Astrocyte (in vitro differentiated cells and primary cell): ENCODE data around the gene CTIF. TPM values are rescaled to one million over a fixed set of nuclear protein-coding genes. Genes with fewer than 3 reads are reported as not detected.

ENCODE experiments used
- DNase-seq: peaks from one replicate; pipeline ENCODE4 v3.0.0-alpha.2; 2010; ENCODE audit warnings: low read depth
- FAIRE-seq: peaks from 2 replicates; lab custom pipeline; 2011; peaks lifted over from hg19 to GRCh38; lab: Jason Lieb, UNC
- H2AFZ ChIP-seq: 2 replicates; pipeline ENCODE4 v1.6.0; 2012; ENCODE audit warnings: low read depth, low read length, inconsistent platforms
- H3K27ac ChIP-seq: 2 replicates; pipeline ENCODE4 v1.5.1; 2011; ENCODE audit warnings: low read depth, low read length, inconsistent platforms
- H3K27me3 ChIP-seq: 2 replicates; pipeline ENCODE4 v1.6.0; 2011; ENCODE audit warnings: low read length, inconsistent platforms; ENCODE audit not compliant: insufficient read depth
- H3K36me3 ChIP-seq: 2 replicates; pipeline ENCODE4 v1.5.1; 2011; ENCODE audit warnings: low read length, inconsistent platforms; ENCODE audit not compliant: insufficient read depth
- H3K4me1 ChIP-seq: 2 replicates; pipeline ENCODE4 v1.5.1; 2011; ENCODE audit warnings: low read length, inconsistent platforms; ENCODE audit not compliant: insufficient read depth
- H3K4me2 ChIP-seq: 2 replicates; pipeline ENCODE4 v1.6.0; 2012; ENCODE audit warnings: low read length, inconsistent platforms
- H3K4me3 ChIP-seq: 2 replicates; pipeline ENCODE4 v1.5.1; 2011; ENCODE audit warnings: low read depth, mild to moderate bottlenecking, low read length, inconsistent platforms; ENCODE audit not compliant: insufficient read depth
- H3K79me2 ChIP-seq: 2 replicates; pipeline ENCODE4 v1.6.0; 2012; ENCODE audit warnings: mild to moderate bottlenecking, low read length, inconsistent platforms; ENCODE audit not compliant: insufficient read depth
- H3K9ac ChIP-seq: 2 replicates; pipeline ENCODE4 v1.6.0; 2012; ENCODE audit warnings: mild to moderate bottlenecking, low read length, inconsistent platforms
- H3K9me3 ChIP-seq: 2 replicates; pipeline ENCODE4 v1.5.1; 2012; ENCODE audit warnings: low read depth, mild to moderate bottlenecking, low read length, inconsistent platforms; ENCODE audit not compliant: insufficient read depth
- H4K20me1 ChIP-seq: 2 replicates; pipeline ENCODE4 v1.6.0; 2012; ENCODE audit warnings: low read length, inconsistent platforms; ENCODE audit not compliant: insufficient read depth
- H3K27ac Mint-ChIP-seq: one replicate; pipeline ENCODE4 v1.8.0; 2021; ENCODE audit warnings: mild to moderate bottlenecking, mixed read lengths; ENCODE audit not compliant: unreplicated experiment
- H3K27me3 Mint-ChIP-seq: one replicate; pipeline ENCODE4 v1.8.0; 2021; ENCODE audit warnings: low read depth, mixed read lengths; ENCODE audit not compliant: unreplicated experiment
- H3K36me3 Mint-ChIP-seq: one replicate; pipeline ENCODE4 v1.8.0; 2021; ENCODE audit warnings: low read depth, mixed read lengths; ENCODE audit not compliant: unreplicated experiment
- H3K4me1 Mint-ChIP-seq: one replicate; pipeline ENCODE4 v1.8.0; 2021; ENCODE audit warnings: low read depth, mixed read lengths; ENCODE audit not compliant: unreplicated experiment
- H3K4me3 Mint-ChIP-seq: one replicate; pipeline ENCODE4 v1.8.0; 2021; ENCODE audit warnings: mild to moderate bottlenecking, moderate library complexity, mixed read lengths; ENCODE audit not compliant: unreplicated experiment
- H3K9me3 Mint-ChIP-seq: one replicate; pipeline ENCODE4 v1.8.0; 2021; ENCODE audit warnings: mild to moderate bottlenecking, mixed read lengths; ENCODE audit not compliant: unreplicated experiment
- EZH2 ChIP-seq: IDR thresholded peaks from 2 replicates; pipeline ENCODE4 v1.6.1; 2012; ENCODE audit warnings: mild to moderate bottlenecking, low read length, inconsistent platforms; ENCODE audit not compliant: insufficient read depth
- total RNA-seq: library from RNA; stranded (reverse); gene quantifications from 2 replicates; pipeline ENCODE4 v1.2.1, GENCODE V29; 2021
- TF ChIP-seq, protein P1 (sequence below): IDR thresholded peaks from 2 replicates; pipeline ENCODE4 v1.5.1; 2011; ENCODE audit warnings: low read depth, mild to moderate bottlenecking, inconsistent platforms, low read length, moderate library complexity; ENCODE audit not compliant: insufficient read depth

Gene CTIF
- total RNA-seq, 1 donor from 2014 or later = 101 TPM

DNA sequence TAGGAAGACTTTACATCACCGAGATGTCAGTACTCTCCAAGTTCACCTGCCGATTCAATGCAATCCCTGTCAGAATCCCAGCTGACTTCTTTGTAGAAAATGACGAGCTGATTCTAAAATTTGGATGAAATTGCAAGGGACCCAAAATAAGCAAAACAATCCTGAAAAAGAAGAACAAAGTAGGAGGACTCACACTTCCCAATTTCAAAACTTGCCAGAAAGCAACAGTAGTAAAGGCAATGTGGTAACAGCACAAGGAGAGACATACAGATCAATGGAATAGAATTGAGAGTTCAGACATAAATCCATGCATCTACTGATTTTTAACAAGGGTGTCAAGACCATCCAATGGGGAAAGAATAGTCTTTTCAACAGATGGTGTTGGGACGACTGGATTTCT lies 359.7 kb downstream of the CTIF start:
- H3K9me3 Mint-ChIP-seq = peaks cover 9% of the 10 kb centered on the region
- H3K4me1 Mint-ChIP-seq = peaks cover 20% of the 10 kb centered on the region
- Histone ChIP-seq H3K9me3 (peaks cover 4% of the 10 kb centered on the region), H3K79me2 (no peaks in the 10 kb centered on the region), H3K36me3 (no peaks in the 10 kb centered on the region), H3K4me1 (peaks cover 29% of the 10 kb centered on the region), H3K27ac (no peak overlapping the region), H3K27me3 (no peaks in the 10 kb centered on the region), H3K4me3 (no peak overlapping the region), H3K4me2 (no peak overlapping the region), H3K9ac (no peak overlapping the region), H2AFZ (no peak overlapping the region), H4K20me1 (no peaks in the 10 kb centered on the region)
- peak; percentile 23 for FAIRE-seq
- peaks cover 5% of the 10 kb centered on the region for H3K27me3 Mint-ChIP-seq
- H3K27ac Mint-ChIP-seq = no peak overlapping the region
- no peak overlapping the region for H3K4me3 Mint-ChIP-seq
- peaks cover 5% of the 10 kb centered on the region for H3K36me3 Mint-ChIP-seq
- TF ChIP-seq, protein P1, sequence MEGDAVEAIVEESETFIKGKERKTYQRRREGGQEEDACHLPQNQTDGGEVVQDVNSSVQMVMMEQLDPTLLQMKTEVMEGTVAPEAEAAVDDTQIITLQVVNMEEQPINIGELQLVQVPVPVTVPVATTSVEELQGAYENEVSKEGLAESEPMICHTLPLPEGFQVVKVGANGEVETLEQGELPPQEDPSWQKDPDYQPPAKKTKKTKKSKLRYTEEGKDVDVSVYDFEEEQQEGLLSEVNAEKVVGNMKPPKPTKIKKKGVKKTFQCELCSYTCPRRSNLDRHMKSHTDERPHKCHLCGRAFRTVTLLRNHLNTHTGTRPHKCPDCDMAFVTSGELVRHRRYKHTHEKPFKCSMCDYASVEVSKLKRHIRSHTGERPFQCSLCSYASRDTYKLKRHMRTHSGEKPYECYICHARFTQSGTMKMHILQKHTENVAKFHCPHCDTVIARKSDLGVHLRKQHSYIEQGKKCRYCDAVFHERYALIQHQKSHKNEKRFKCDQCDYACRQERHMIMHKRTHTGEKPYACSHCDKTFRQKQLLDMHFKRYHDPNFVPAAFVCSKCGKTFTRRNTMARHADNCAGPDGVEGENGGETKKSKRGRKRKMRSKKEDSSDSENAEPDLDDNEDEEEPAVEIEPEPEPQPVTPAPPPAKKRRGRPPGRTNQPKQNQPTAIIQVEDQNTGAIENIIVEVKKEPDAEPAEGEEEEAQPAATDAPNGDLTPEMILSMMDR = no peak
- TF ChIP-seq EZH2 = no peak
- DNase-seq = no peak

DNA sequence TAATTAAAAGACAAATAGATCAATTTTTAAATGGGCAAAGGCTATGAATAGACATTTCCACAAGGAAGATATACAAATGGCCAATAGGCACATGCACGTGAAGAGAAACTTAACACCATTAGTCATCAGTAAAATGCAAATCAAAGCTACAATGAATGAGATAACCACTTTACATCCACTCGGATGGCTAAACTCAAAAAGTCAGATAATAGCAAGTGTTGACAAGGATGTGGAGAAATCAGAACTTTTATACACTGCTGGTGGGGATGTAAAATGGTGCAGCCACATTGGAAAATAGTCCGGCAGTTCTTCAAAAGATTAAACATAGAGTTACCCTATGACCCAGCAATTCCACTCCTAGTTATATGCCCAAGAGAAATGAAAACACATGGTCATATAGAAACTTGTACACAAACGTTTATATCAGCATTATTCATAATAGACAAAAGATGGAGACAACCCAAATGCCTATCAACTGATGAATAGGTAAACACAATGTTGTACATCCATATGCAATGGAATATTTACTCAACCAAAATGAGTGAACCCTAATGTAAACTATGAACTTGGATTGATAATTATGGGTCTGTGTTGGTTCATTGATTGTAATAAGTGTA lies 360.8 kb downstream of the CTIF start:
- no peaks in the 10 kb centered on the region for H3K79me2 ChIP-seq
- Mint-ChIP-seq H3K4me1 (peaks cover 27% of the 10 kb centered on the region), H3K36me3 (peaks cover 11% of the 10 kb centered on the region), H3K27ac (no peak overlapping the region), H3K9me3 (peaks cover 16% of the 10 kb centered on the region), H3K4me3 (no peak overlapping the region), H3K27me3 (peaks cover 3% of the 10 kb centered on the region)
- no peak overlapping the region for H2AFZ ChIP-seq
- H3K4me3 ChIP-seq = no peak overlapping the region
- no peaks in the 10 kb centered on the region for H3K36me3 ChIP-seq
- no peak overlapping the region for H3K4me2 ChIP-seq
- H3K27me3 ChIP-seq = no peaks in the 10 kb centered on the region
- DNase-seq (no peak), FAIRE-seq (no peak)
- H4K20me1 ChIP-seq = no peaks in the 10 kb centered on the region
- H3K9ac ChIP-seq = no peak overlapping the region
- H3K9me3 ChIP-seq = peaks cover 12% of the 10 kb centered on the region
- TF ChIP-seq EZH2 = no peak
- TF ChIP-seq, protein P1 = no peak
- H3K27ac ChIP-seq = no peak overlapping the region
- peaks cover 36% of the 10 kb centered on the region for H3K4me1 ChIP-seq

- Mint-ChIP-seq H3K36me3 (peaks cover 13% of the 10 kb centered on the region), H3K4me1 (peaks cover 27% of the 10 kb centered on the region), H3K9me3 (peaks cover 24% of the 10 kb centered on the region), H3K4me3 (no peak overlapping the region), H3K27ac (no peak overlapping the region), H3K27me3 (peaks cover 3% of the 10 kb centered on the region)
- no peak for TF ChIP-seq EZH2
- TF ChIP-seq, protein P1 = no peak
- H2AFZ ChIP-seq = no peak overlapping the region
- no peak overlapping the region for H3K27ac ChIP-seq
- H3K36me3 ChIP-seq = no peaks in the 10 kb centered on the region
- no peaks in the 10 kb centered on the region for H3K79me2 ChIP-seq
- H4K20me1 ChIP-seq = no peaks in the 10 kb centered on the region
- DNase-seq = no peak
- H3K27me3 ChIP-seq = no peaks in the 10 kb centered on the region
- no peak overlapping the region for H3K4me3 ChIP-seq
- H3K4me2 ChIP-seq = no peak overlapping the region
- H3K9ac ChIP-seq = no peak overlapping the region
- peaks cover 19% of the 10 kb centered on the region for H3K9me3 ChIP-seq
- peaks cover 36% of the 10 kb centered on the region for H3K4me1 ChIP-seq
- no peak for FAIRE-seq
These were observed 361.6 kb downstream of the CTIF start for GRCh38 chr18:48900469-48900868.
